Liver (tissue), 9 donors: ENCODE measurements around the gene SYNDIG1. TPM values are rescaled to one million over a fixed set of nuclear protein-coding genes. Genes with fewer than 3 reads are reported as not detected.

ENCODE experiments used
- DNase-seq: peaks from one replicate; pipeline ENCODE4 v3.0.0-alpha.2; 2017; ENCODE audit warnings: low spot score
- H3K27ac ChIP-seq, 2 donors: one replicate each; pipeline ENCODE4 v1.7.0; 2013; ENCODE audit warnings: inconsistent platforms in 2 of 2, low read length in 2 of 2, control low read depth in 1 of 2, low read depth in 1 of 2, mild to moderate bottlenecking in 1 of 2
- H3K27me3 ChIP-seq, 4 donors: one replicate each; pipeline versions ENCODE4 v1.6.1 to v1.7.0; 2013; ENCODE audit warnings: low read length in 3 of 4, inconsistent platforms in 1 of 4, mild to moderate bottlenecking in 1 of 4, moderate library complexity in 1 of 4; ENCODE audit not compliant: control insufficient read depth in 4 of 4, insufficient read depth in 4 of 4
- H3K36me3 ChIP-seq, 4 donors: one replicate each; pipeline versions ENCODE4 v1.6.1 to v1.7.0; 2013; ENCODE audit warnings: low read length in 3 of 4, mild to moderate bottlenecking in 3 of 4, low read depth in 1 of 4, moderate library complexity in 1 of 4; ENCODE audit not compliant: control insufficient read depth in 4 of 4, insufficient read depth in 3 of 4
- H3K4me1 ChIP-seq, 4 donors: one replicate each; pipeline versions ENCODE4 v1.6.1 to v1.7.0; 2013; ENCODE audit warnings: low read length in 3 of 4, mild to moderate bottlenecking in 3 of 4, moderate library complexity in 1 of 4; ENCODE audit not compliant: control insufficient read depth in 4 of 4, insufficient read depth in 4 of 4
- H3K4me3 ChIP-seq, 3 donors: one replicate each; pipeline versions ENCODE4 v1.6.1 to v1.7.0; 2013; ENCODE audit warnings: low read length in 3 of 3, control low read depth in 1 of 3, low read depth in 1 of 3, mild to moderate bottlenecking in 1 of 3
- H3K9ac ChIP-seq, 2 donors: one replicate each; pipeline ENCODE4 v1.7.0; 2013; ENCODE audit warnings: low read length in 2 of 2, mild to moderate bottlenecking in 2 of 2, moderate library complexity in 2 of 2, control low read depth in 1 of 2, low read depth in 1 of 2
- H3K9me3 ChIP-seq, 4 donors: one replicate each; pipeline versions ENCODE4 v1.6.1 to v1.7.0; 2013; ENCODE audit warnings: low read length in 3 of 4; ENCODE audit not compliant: control insufficient read depth in 4 of 4
- EGR1 ChIP-seq, 2 donors: IDR thresholded peaks; 2 replicates each; pipeline ENCODE4 v1.6.1; 2016 to 2018; ENCODE audit warnings: antibody characterized with exemption in 2 of 2, low read depth in 2 of 2
- FOXA2 ChIP-seq: IDR thresholded peaks from 2 replicates; pipeline ENCODE4 v1.6.1; 2016; ENCODE audit warnings: antibody characterized with exemption
- GABPA ChIP-seq, 2 donors: IDR thresholded peaks in 1 of 2; conservative IDR thresholded peaks in 1 of 2; 2 replicates each; pipeline ENCODE4 v1.6.1; 2016; ENCODE audit warnings: antibody characterized with exemption in 2 of 2, mild to moderate bottlenecking in 1 of 2, moderate library complexity in 1 of 2
- HNF4A ChIP-seq, 2 donors: conservative IDR thresholded peaks; 2 replicates each; pipeline ENCODE4 v1.6.1; 2016; ENCODE audit warnings: antibody characterized with exemption in 2 of 2, mild to moderate bottlenecking in 2 of 2
- HNF4G ChIP-seq: IDR thresholded peaks from 2 replicates; pipeline ENCODE4 v1.6.1; 2016; ENCODE audit warnings: antibody characterized with exemption
- JUND ChIP-seq, 2 donors: IDR thresholded peaks; 2 replicates each; pipeline ENCODE4 v1.6.1; 2016; ENCODE audit warnings: antibody characterized with exemption in 2 of 2
- NR2F2 ChIP-seq: IDR thresholded peaks from 2 replicates; pipeline ENCODE4 v1.6.1; 2016; ENCODE audit warnings: antibody characterized with exemption
- RAD21 ChIP-seq, 2 donors: IDR thresholded peaks; 2 replicates each; pipeline ENCODE4 v1.6.1; 2016; ENCODE audit warnings: antibody characterized with exemption in 2 of 2, mild to moderate bottlenecking in 2 of 2
- RXRA ChIP-seq, 2 donors: IDR thresholded peaks; 2 replicates each; pipeline ENCODE4 v1.6.1; 2017 to 2018; ENCODE audit warnings: antibody characterized with exemption in 2 of 2, mild to moderate bottlenecking in 1 of 2
- SP1 ChIP-seq: IDR thresholded peaks from 2 replicates; pipeline ENCODE4 v1.6.1; 2018; ENCODE audit warnings: antibody characterized with exemption, mild to moderate bottlenecking
- TAF1 ChIP-seq: conservative IDR thresholded peaks from 2 replicates; pipeline ENCODE4 v1.6.1; 2016; ENCODE audit warnings: antibody characterized with exemption, mild to moderate bottlenecking
- YY1 ChIP-seq: IDR thresholded peaks from 2 replicates; pipeline ENCODE4 v1.6.1; 2016; ENCODE audit warnings: antibody characterized with exemption, mild to moderate bottlenecking
- WGBS: extraction: QIAGEN DNeasy Blood & Tissue Kit; methylation state at CpG from one replicate; pipeline ENCODE4 v1.1.7; 2013; 5-methylcytosine and 5-hydroxymethylcytosine counted together
- polyA plus RNA-seq, 2 donors: library from polyadenylated mRNA; stranded (reverse) in 1 of 2; unstranded in 1 of 2; fragments of 200-250 nt in 1 of 2; fragments of >200 nt in 1 of 2; fragmentation: Nextera tagmentation in 1 of 2; extraction: Ambion mirVana in 1 of 2; gene quantifications; one replicate each; pipeline versions ENCODE4 v1.2.1 to v1.2.3, GENCODE V29; 2013 to 2015
- total RNA-seq, 2 donors: library from RNA; depleted of rRNA; stranded (reverse); fragments of >200 nt; gene quantifications; one replicate each; pipeline ENCODE4 v1.2.3, GENCODE V29; 2014
- TF ChIP-seq, protein P1 (sequence below): IDR thresholded peaks from 2 replicates; pipeline ENCODE4 v1.6.1; 2016; ENCODE audit warnings: antibody characterized with exemption
- TF ChIP-seq, protein P2 (sequence below): IDR thresholded peaks from 2 replicates; pipeline ENCODE4 v1.6.1; 2016; ENCODE audit warnings: antibody characterized with exemption
- TF ChIP-seq, protein P3 (sequence below): fragments of 150-350 bp; IDR thresholded peaks from 2 replicates; pipeline ENCODE4 v1.5.1; 2017; ENCODE audit warnings: improper control_type of control experiment, low read depth, low read length; ENCODE audit not compliant: missing input control
- TF ChIP-seq, protein P4 (sequence below): IDR thresholded peaks from 2 replicates; pipeline ENCODE4 v1.6.1; 2016; ENCODE audit warnings: antibody characterized with exemption
- TF ChIP-seq, protein P5 (sequence below): IDR thresholded peaks from 2 replicates; pipeline ENCODE4 v1.6.1; 2016; ENCODE audit warnings: antibody characterized with exemption, mild to moderate bottlenecking
- donor health status: healthy.
- donor health status: healthy.
- donor health status: healthy.
- donor health status: healthy.
- donor health status: healthy.

The SYNDIG1 gene
- total and polyA plus RNA-seq, 4 donors, result 0.05 to 0.08 TPM; not detected in 2

DNA sequence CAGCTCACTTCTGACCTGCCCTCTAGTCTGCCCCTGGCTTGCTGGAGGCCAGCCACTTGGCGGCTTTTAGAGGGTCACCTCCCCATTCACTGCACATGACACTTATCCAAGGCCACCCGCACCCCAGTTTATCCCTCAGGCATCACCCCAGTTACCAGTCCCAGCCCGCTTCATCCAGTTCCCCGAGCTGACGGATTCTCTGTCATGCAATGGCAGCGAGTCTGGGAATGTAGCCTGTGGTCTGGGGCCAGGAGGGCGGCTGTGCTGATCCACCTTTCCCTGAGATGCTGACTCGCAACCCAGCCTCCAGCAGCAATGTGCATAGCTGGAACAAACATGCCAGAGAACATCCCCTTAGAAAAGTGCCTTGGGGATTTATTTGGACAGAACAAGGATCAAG, 25.8 kb downstream of the SYNDIG1 start:
- DNase-seq, result no peak
- peaks cover 0 to 4% (median 0%) of the 10 kb centered on the region in 4 donors for H3K27me3 ChIP-seq
- H3K4me3 ChIP-seq, result no peak overlapping the region
- no peaks in the 10 kb centered on the region for H3K36me3 ChIP-seq
- TF ChIP-seq, protein P1, sequence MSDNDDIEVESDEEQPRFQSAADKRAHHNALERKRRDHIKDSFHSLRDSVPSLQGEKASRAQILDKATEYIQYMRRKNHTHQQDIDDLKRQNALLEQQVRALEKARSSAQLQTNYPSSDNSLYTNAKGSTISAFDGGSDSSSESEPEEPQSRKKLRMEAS, result no peak
- TF ChIP-seq, protein P2, sequence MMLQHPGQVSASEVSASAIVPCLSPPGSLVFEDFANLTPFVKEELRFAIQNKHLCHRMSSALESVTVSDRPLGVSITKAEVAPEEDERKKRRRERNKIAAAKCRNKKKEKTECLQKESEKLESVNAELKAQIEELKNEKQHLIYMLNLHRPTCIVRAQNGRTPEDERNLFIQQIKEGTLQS, result no peak
- TF ChIP-seq RAD21 (IDR thresholded peaks at IDR 0.05) (no peak), HNF4G (no peak), FOXA2 (no peak), SP1 (no peak), JUND (IDR thresholded peaks at IDR 0.05) (no peak), YY1 (no peak), GABPA (IDR thresholded peaks at IDR 0.05 in 1 of 2, conservative IDR thresholded peaks at IDR 0.05 in 1 of 2) (no peak), TAF1 (no peak), NR2F2 (no peak), RXRA (IDR thresholded peaks at IDR 0.05) (no peak), EGR1 (IDR thresholded peaks at IDR 0.05; ENCODE audit: low read depth in 2 of 2) (no peak), HNF4A (conservative IDR thresholded peaks at IDR 0.05) (no peak)
- TF ChIP-seq, protein P3, sequence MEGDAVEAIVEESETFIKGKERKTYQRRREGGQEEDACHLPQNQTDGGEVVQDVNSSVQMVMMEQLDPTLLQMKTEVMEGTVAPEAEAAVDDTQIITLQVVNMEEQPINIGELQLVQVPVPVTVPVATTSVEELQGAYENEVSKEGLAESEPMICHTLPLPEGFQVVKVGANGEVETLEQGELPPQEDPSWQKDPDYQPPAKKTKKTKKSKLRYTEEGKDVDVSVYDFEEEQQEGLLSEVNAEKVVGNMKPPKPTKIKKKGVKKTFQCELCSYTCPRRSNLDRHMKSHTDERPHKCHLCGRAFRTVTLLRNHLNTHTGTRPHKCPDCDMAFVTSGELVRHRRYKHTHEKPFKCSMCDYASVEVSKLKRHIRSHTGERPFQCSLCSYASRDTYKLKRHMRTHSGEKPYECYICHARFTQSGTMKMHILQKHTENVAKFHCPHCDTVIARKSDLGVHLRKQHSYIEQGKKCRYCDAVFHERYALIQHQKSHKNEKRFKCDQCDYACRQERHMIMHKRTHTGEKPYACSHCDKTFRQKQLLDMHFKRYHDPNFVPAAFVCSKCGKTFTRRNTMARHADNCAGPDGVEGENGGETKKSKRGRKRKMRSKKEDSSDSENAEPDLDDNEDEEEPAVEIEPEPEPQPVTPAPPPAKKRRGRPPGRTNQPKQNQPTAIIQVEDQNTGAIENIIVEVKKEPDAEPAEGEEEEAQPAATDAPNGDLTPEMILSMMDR, result no peak
- TF ChIP-seq, protein P4, sequence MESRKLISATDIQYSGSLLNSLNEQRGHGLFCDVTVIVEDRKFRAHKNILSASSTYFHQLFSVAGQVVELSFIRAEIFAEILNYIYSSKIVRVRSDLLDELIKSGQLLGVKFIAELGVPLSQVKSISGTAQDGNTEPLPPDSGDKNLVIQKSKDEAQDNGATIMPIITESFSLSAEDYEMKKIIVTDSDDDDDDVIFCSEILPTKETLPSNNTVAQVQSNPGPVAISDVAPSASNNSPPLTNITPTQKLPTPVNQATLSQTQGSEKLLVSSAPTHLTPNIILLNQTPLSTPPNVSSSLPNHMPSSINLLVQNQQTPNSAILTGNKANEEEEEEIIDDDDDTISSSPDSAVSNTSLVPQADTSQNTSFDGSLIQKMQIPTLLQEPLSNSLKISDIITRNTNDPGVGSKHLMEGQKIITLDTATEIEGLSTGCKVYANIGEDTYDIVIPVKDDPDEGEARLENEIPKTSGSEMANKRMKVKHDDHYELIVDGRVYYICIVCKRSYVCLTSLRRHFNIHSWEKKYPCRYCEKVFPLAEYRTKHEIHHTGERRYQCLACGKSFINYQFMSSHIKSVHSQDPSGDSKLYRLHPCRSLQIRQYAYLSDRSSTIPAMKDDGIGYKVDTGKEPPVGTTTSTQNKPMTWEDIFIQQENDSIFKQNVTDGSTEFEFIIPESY, result no peak
- TF ChIP-seq, protein P5, sequence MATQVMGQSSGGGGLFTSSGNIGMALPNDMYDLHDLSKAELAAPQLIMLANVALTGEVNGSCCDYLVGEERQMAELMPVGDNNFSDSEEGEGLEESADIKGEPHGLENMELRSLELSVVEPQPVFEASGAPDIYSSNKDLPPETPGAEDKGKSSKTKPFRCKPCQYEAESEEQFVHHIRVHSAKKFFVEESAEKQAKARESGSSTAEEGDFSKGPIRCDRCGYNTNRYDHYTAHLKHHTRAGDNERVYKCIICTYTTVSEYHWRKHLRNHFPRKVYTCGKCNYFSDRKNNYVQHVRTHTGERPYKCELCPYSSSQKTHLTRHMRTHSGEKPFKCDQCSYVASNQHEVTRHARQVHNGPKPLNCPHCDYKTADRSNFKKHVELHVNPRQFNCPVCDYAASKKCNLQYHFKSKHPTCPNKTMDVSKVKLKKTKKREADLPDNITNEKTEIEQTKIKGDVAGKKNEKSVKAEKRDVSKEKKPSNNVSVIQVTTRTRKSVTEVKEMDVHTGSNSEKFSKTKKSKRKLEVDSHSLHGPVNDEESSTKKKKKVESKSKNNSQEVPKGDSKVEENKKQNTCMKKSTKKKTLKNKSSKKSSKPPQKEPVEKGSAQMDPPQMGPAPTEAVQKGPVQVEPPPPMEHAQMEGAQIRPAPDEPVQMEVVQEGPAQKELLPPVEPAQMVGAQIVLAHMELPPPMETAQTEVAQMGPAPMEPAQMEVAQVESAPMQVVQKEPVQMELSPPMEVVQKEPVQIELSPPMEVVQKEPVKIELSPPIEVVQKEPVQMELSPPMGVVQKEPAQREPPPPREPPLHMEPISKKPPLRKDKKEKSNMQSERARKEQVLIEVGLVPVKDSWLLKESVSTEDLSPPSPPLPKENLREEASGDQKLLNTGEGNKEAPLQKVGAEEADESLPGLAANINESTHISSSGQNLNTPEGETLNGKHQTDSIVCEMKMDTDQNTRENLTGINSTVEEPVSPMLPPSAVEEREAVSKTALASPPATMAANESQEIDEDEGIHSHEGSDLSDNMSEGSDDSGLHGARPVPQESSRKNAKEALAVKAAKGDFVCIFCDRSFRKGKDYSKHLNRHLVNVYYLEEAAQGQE, result no peak
- no peak overlapping the region for H3K27ac ChIP-seq
- WGBS, result 91% methylated on average over 8 of the region's 8 CpGs
- no peak overlapping the region for H3K9ac ChIP-seq
- H3K4me1 ChIP-seq, result no peaks in the 10 kb centered on the region
- no peaks in the 10 kb centered on the region for H3K9me3 ChIP-seq

DNA sequence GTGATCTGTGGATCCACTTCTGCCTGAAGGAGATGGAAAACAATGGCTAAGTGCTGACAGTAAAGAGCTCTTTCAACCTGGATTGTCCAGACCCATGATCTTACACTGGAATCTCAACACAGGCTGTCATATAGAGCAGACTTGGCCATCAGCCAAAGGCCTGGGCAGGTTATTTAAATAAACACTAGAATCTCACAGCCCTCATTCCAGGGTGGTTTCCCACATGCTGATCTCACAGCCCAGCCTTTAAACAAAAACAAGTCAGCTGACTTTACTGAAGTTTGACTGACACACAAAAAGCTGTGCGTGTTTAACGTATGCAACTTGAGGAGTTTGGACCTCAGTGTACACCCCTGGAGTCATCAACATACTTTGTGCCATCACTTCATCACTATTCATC, 28.4 kb downstream of the SYNDIG1 start:
- TF ChIP-seq JUND (IDR thresholded peaks at IDR 0.05), result no peak
- no peak for TF ChIP-seq GABPA (IDR thresholded peaks at IDR 0.05 in 1 of 2, conservative IDR thresholded peaks at IDR 0.05 in 1 of 2)
- TF ChIP-seq, protein P3, result no peak
- Histone ChIP-seq H3K4me3 (no peak overlapping the region), H3K27ac (no peak overlapping the region), H3K9me3 (no peaks in the 10 kb centered on the region), H3K9ac (no peak overlapping the region), H3K36me3 (no peaks in the 10 kb centered on the region), H3K4me1 (no peaks in the 10 kb centered on the region), H3K27me3 (peaks cover 0 to 4% (median 0%) of the 10 kb centered on the region in 4 donors)
- DNase-seq, result no peak
- WGBS, result 54% methylated on average over 2 of the region's 2 CpGs
